Brain microvascular endothelial cell (primary cell): Measurements from ENCODE around the gene KCTD13.
"Not testable (repeated sequence)": the region's sequence is repeated elsewhere in the genome, so short reads cannot be mapped to it uniquely, and the experiment has no call there.

ENCODE experiments used
- DNase-seq: peaks from one replicate; pipeline ENCODE4 v3.0.0-alpha.2; 2020
- H3K27ac ChIP-seq: fragments of 250-450 bp; sonication (Bioruptor Pico); 2 replicates; pipeline ENCODE4 v1.5.1; 2020; ENCODE audit warnings: mild to moderate bottlenecking, moderate library complexity
- H3K27me3 ChIP-seq: fragments of 250-450 bp; sonication (Bioruptor Pico); replicated peaks from 2 replicates; pipeline ENCODE4 v1.5.1; 2020; ENCODE audit warnings: mild to moderate bottlenecking
- H3K36me3 ChIP-seq: fragments of 250-450 bp; sonication (Bioruptor Pico); replicated peaks from 2 replicates; pipeline ENCODE4 v1.5.1; 2020; ENCODE audit warnings: mild to moderate bottlenecking
- H3K4me3 ChIP-seq: 2 replicates; pipeline ENCODE4 v1.5.1; 2011; ENCODE audit warnings: low read depth, mild to moderate bottlenecking, control low read depth, low read length, moderate library complexity
- in situ Hi-C: cut with HindIII; loops from 2 replicates; pipeline ENCODE4 v1.10.0; 2017; ENCODE audit warnings: low sequenced_read_pairs, low pct_ligation_motif_present
- TF ChIP-seq, protein P1 (sequence below): IDR thresholded peaks from 2 replicates; pipeline ENCODE4 v1.5.1; 2011; ENCODE audit warnings: low read depth, mild to moderate bottlenecking, moderate library complexity, low read length, control low read depth, inconsistent platforms; ENCODE audit errors: missing control alignments

The KCTD13 gene

DNA sequence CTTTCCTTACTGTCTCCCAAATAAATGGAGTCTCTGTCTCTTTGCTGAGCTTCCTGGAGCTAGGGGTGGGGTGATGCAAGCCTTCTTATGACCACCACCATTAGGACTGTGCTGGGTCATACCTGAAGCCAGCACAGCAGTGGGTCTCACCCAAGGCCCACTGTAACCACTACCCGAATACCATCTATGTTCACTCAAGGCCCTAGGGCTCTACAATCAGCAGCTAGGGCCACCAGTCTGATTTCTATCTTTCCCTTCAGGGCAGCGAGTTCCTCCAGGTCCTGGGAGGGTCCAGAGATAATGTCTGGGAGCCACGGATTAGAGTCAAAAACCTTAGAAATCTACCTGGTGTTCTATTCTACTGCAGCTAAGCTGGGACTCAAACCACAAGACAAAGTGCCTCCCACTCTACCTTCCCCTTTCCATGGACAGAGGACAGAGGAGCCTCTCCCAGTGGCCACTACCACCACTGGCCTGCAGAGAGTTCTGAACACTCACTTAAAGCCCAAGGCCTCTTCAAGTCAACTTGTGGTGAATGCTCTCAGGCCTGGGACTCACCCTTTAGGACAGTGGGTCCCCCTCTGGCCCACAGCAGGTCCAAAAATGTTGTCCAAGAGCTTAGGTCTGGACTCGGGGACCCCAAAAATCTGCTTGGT is 24.9 kb upstream of the KCTD13 start:
- no peaks in the 10 kb centered on the region for H3K36me3 ChIP-seq
- no peaks in the 10 kb centered on the region for H3K27me3 ChIP-seq
- no peak for DNase-seq
- in situ Hi-C loops = no loop called here
- H3K4me3 ChIP-seq = no peak overlapping the region
- H3K27ac ChIP-seq = no peak overlapping the region
- TF ChIP-seq, protein P1, sequence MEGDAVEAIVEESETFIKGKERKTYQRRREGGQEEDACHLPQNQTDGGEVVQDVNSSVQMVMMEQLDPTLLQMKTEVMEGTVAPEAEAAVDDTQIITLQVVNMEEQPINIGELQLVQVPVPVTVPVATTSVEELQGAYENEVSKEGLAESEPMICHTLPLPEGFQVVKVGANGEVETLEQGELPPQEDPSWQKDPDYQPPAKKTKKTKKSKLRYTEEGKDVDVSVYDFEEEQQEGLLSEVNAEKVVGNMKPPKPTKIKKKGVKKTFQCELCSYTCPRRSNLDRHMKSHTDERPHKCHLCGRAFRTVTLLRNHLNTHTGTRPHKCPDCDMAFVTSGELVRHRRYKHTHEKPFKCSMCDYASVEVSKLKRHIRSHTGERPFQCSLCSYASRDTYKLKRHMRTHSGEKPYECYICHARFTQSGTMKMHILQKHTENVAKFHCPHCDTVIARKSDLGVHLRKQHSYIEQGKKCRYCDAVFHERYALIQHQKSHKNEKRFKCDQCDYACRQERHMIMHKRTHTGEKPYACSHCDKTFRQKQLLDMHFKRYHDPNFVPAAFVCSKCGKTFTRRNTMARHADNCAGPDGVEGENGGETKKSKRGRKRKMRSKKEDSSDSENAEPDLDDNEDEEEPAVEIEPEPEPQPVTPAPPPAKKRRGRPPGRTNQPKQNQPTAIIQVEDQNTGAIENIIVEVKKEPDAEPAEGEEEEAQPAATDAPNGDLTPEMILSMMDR = no peak

DNA sequence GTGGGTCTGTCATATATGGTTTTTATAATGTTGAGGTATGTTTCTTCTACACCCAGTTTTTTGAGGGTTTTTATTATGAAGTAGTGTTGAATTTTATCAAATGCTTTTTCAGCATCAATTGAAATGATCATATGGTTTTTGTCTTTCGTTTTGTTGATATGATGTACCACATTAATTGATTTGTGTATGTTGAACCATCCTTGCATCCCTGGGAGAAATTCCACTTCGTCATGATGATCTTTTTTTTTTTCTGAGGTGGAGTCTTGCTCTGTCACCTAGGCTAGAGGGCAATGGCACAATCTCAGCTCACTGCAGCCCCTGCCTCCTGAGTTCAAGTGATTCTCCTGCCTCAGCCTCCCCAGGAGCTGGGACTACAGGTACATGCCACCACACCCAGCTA is 21.9 kb upstream of the KCTD13 start:
- no peak for DNase-seq
- TF ChIP-seq, protein P1 = no peak
- in situ Hi-C loops = no loop called here
- no peak overlapping the region for H3K4me3 ChIP-seq
- no peaks in the 10 kb centered on the region for H3K36me3 ChIP-seq
- H3K27ac ChIP-seq = no peak overlapping the region
- no peaks in the 10 kb centered on the region for H3K27me3 ChIP-seq

DNA sequence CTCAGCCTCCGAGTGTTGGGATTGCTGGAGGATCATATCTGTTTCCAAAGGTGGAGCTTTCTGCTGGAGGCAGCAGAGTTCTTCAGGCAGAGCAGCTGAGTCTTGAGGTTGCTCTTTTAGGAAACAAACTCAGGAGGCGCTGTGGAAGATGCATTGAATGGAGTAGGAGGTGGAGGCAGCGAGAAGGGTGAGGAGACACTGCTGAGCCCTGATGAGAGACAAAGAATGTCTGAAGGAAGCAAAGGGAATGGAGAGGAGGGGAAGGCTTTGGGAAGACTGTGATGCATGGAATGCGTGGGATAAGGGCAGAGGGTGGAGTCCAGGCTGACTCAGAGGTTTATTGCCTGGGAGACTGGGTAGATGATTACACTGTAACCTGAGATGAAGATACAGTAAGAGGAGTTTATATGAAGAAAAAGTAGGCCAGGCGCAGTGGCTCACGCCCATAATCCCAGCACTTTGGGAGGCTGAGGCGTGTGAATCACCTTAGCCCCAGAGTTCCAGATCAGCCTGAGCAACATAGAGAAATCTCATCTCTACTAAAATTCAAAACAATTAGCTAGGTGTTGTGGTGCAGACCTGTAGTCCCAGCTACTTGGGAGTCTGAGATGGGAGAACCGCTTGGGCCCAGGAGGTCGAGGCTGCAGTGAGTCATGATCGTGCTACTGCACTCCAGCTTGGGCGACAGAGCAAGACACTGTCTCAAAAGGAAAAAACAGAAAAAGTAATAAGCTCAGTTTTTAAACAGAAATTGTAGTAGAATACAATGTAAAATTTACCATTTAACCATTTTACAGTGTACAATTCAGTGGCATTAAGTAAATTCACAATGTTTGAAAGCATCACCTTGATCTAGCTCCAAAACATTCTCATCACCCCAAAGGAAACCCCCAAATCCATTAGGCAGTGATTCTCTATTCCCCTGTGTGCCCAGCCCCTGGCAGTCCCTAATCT is 18.1 kb upstream of the KCTD13 start:
- peak; percentile 98 for DNase-seq
- Histone ChIP-seq H3K27ac (peak overlapping the region; percentile 93), H3K27me3 (no peaks in the 10 kb centered on the region), H3K4me3 (no peak overlapping the region), H3K36me3 (no peaks in the 10 kb centered on the region)
- in situ Hi-C loops = no loop called here
- TF ChIP-seq, protein P1 = peak; percentile 70

DNA sequence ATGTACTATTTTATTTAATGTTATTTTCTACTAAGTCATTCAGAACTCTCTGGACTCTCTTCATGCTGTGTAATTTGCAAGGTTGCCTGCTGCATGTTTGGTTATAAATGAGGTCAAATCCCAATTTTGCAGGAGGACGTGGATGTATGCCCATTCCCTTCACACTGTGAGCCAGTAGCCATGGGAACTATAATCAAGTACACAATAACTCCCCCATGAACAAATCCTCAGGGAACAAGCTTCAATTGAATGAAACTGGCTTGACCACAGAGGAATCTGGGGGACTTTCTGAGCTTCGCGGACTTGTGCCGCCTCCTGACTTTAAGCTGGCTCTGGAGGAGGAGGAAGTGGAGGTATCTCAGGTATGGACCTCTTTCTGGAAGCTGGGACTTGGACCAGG is 14.6 kb upstream of the KCTD13 start:
- Histone ChIP-seq H3K36me3 (no peaks in the 10 kb centered on the region), H3K27ac (no peak overlapping the region), H3K4me3 (no peak overlapping the region), H3K27me3 (no peaks in the 10 kb centered on the region)
- no peak for DNase-seq
- in situ Hi-C loops = no loop called here
- TF ChIP-seq, protein P1 = no peak

DNA sequence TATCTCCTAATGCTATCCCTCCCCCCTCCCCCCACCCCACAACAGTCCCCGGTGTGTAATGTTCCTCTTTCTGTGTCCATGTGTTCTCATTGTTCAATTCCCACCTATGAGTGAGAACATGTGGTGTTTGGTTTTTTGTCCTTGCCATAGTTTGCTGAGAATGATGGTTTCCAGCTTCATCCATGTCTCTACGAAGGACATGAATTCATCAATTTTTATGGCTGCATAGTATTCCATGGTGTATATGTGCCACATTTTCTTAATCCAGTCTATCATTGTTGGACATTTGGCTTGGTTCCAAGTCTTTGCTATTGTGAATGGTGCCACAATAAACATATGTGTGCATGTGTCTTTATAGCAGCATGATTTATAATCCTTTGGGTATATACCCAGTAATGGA is 5.7 kb upstream of the KCTD13 start:
- H3K4me3 ChIP-seq, H3K27ac ChIP-seq, H3K36me3 ChIP-seq, H3K27me3 ChIP-seq, DNase-seq, in situ Hi-C loops: not testable (repeated sequence)
